Bronchial epithelial cell (primary cell): ENCODE results near the gene FAM81A. TPM values are rescaled to one million over a fixed set of nuclear protein-coding genes. Genes with fewer than 3 reads are reported as not detected.

Experiments
- DNase-seq: peaks from one replicate; pipeline ENCODE4 v3.0.0-alpha.2; 2010; ENCODE audit warnings: low read depth
- FAIRE-seq: peaks from 2 replicates; lab custom pipeline; 2011; peaks lifted over from hg19 to GRCh38; lab: Jason Lieb, UNC
- H3K27me3 ChIP-seq: 2 replicates; pipeline ENCODE4 v1.5.1; 2011; ENCODE audit warnings: low read length; ENCODE audit not compliant: control insufficient read depth, insufficient read depth
- H3K36me3 ChIP-seq: 2 replicates; pipeline ENCODE4 v1.5.1; 2011; ENCODE audit warnings: low read length; ENCODE audit not compliant: control insufficient read depth, insufficient read depth
- H3K4me3 ChIP-seq: 2 replicates; pipeline ENCODE4 v1.5.1; 2011; ENCODE audit warnings: mild to moderate bottlenecking, low read depth, low read length, control low read depth
- total RNA-seq: library from RNA; depleted of rRNA; stranded (reverse); fragments of >200 nt; gene quantifications from 2 replicates; pipeline ENCODE4 v1.2.1, GENCODE V29; 2014
- TF ChIP-seq, protein P1 (sequence below): IDR thresholded peaks from 2 replicates; pipeline ENCODE4 v1.5.1; 2011; ENCODE audit warnings: mild to moderate bottlenecking, moderate library complexity, low read length, control low read depth, inconsistent platforms; ENCODE audit not compliant: insufficient read depth, severe bottlenecking

Gene FAM81A
- total RNA-seq, 1 donor from 2014 or later: 0.26 TPM

DNA sequence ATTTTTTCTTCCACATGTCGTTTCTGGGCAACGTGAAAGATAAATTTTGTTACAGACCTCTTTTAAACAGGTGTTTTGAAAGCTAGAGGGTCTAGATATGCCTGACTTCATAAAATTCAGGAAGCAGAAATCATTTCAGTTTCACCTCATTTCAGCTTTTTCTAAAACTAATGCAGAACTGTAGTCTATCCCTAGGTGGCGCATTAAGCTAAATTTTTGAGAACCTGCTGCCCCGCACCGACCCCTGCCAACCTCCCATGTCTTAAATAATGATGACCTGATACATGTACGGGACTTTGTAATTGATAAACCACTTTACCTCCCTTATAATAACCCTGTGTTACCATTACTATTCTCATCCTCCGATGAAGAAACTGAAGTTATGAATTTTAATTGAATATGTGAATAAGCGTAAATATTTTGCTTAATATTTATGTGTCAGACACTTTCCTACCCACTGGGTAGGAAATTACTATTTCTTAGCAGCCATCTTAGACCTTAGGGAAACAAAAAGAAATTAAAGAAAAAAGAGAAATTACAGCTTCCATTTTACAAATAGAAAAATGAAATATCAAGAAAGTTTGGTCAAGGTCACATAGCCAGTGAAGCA, 94.9 kb downstream of the FAM81A start:
- no peaks in the 10 kb centered on the region for H3K27me3 ChIP-seq
- no peaks in the 10 kb centered on the region for H3K36me3 ChIP-seq
- DNase-seq (peak; percentile 42), FAIRE-seq (no peak)
- no peak overlapping the region for H3K4me3 ChIP-seq
- TF ChIP-seq, protein P1, sequence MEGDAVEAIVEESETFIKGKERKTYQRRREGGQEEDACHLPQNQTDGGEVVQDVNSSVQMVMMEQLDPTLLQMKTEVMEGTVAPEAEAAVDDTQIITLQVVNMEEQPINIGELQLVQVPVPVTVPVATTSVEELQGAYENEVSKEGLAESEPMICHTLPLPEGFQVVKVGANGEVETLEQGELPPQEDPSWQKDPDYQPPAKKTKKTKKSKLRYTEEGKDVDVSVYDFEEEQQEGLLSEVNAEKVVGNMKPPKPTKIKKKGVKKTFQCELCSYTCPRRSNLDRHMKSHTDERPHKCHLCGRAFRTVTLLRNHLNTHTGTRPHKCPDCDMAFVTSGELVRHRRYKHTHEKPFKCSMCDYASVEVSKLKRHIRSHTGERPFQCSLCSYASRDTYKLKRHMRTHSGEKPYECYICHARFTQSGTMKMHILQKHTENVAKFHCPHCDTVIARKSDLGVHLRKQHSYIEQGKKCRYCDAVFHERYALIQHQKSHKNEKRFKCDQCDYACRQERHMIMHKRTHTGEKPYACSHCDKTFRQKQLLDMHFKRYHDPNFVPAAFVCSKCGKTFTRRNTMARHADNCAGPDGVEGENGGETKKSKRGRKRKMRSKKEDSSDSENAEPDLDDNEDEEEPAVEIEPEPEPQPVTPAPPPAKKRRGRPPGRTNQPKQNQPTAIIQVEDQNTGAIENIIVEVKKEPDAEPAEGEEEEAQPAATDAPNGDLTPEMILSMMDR: peak; percentile 62

DNA sequence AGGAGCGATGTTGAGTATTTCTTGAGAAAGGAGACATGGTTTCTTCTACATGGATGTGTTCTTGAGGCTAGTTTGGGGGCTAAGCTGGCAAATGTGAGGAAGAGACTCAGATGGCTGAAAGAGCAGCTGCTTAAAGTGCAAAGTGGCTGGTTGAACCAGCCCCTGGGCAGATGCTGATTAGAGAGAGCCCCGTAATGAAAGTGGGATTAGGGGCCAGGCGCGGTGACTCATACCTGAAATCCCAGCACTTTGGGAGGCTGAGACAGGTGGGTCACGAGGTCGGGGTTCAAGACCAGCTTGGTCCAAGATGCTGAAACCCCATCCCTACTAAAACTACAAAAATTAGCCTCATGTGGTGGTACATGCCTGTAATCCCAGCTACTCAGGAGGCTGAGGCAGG, 98.6 kb downstream of the FAM81A start:
- no peak for DNase-seq

DNA sequence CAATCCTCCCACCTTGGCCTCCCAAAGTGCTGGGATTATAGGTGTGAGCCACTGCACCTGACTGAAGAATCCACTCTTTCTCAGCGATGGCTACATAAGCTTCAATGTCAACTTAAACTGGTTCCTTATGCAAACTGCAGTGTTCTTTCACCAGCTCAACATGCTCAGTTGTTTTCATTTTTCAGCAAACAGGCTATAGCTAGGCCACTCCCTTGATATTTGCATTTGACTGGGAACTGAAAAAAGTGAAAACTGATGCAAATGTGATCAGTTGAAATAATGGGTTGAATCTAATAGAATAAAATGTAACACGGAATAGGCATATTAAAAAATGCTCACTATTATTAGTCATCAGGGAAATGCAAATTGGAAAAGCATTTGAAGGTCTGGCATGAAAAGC, 99.4 kb downstream of the FAM81A start:
- no peak for FAIRE-seq

More for the DNA sequence above, 98.6 kb downstream of the FAM81A start:
- peak; percentile 90 for FAIRE-seq
- Histone ChIP-seq H3K27me3 (no peaks in the 10 kb centered on the region), H3K4me3 (no peak overlapping the region), H3K36me3 (no peaks in the 10 kb centered on the region)
- TF ChIP-seq, protein P1: no peak

DNA sequence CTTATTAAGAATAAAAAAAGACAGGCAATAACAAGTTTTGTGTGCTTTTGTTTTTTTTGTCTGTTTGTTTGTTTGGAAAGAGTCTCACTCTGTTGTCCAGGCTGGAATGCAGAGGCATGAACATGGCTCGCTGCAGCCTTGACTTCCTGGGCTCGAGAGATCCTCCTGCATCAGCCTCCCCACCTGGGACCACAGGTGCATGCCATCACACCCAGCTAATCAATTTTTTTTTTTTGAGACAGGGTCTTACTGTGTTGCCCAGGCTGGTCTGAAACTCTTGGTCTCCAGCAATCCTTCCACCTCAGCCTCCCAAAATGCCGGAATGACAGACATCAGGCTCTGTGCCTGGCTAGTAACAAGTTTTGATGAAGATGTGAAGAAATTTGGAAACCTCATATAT, 100.5 kb downstream of the FAM81A start:
- no peak for FAIRE-seq

More for the DNA sequence above, 99.4 kb downstream of the FAM81A start:
- Histone ChIP-seq H3K4me3 (no peak overlapping the region), H3K36me3 (no peaks in the 10 kb centered on the region), H3K27me3 (no peaks in the 10 kb centered on the region)
- no peak for DNase-seq
- TF ChIP-seq, protein P1: no peak

DNA sequence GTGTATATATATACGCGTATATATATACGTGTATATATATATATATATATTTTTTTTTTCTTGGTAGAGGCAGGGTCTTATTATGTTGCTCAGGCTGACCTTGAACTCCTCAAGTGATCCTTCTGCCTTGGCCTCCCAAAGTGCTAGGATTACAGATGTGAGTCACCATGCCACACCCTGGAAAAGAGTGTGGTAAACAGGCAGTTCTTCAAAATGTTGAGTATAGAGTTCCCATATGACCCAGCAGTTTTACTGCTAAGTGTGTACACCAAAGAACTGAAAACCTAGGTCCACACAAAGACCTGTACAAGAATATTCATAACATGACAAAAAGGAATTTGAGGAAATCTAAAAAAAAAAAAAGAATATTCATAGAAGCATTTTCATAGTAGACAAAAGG, 101.8 kb downstream of the FAM81A start:
- Histone ChIP-seq H3K4me3 (no peak overlapping the region), H3K27me3 (no peaks in the 10 kb centered on the region), H3K36me3 (no peaks in the 10 kb centered on the region)
- TF ChIP-seq, protein P1: no peak
- no peak for FAIRE-seq
- DNase-seq: peak; percentile 42

More for the DNA sequence above, 100.5 kb downstream of the FAM81A start:
- Histone ChIP-seq H3K36me3 (no peaks in the 10 kb centered on the region), H3K4me3 (no peak overlapping the region), H3K27me3 (no peaks in the 10 kb centered on the region)
- TF ChIP-seq, protein P1: no peak
- DNase-seq: no peak

GRCh38 chr15:59540654-59541053, 102.7 kb downstream of the FAM81A start:
- Histone ChIP-seq H3K36me3 (no peaks in the 10 kb centered on the region), H3K27me3 (no peaks in the 10 kb centered on the region), H3K4me3 (no peak overlapping the region)
- no peak for FAIRE-seq
- TF ChIP-seq, protein P1: no peak
- no peak for DNase-seq
